MCF 10A (cell line): ENCODE results near the gene GPR156. TPM values are rescaled to one million over a fixed set of nuclear protein-coding genes. Genes with fewer than 3 reads are reported as not detected.
"Not testable (repeated sequence)": the region's sequence is repeated elsewhere in the genome, so short reads cannot be mapped to it uniquely, and the experiment has no call there.

ENCODE experiments used
- BruUV-seq: library from RNA; stranded (reverse); fragments of 400-500 nt; replicated peaks from 2 replicates; lab custom pipeline; 2021; lab: Mats Ljungman, UMichigan
- CTCF ChIA-PET: fragments of 300-600 bp; sonication (Branson Sonifier 250); formaldehyde crosslinking; extraction: SDS; loops from one replicate; lab custom pipeline; 2021; ENCODE audit warnings: antibody characterized with exemption, inconsistent platforms; lab: Yijun Ruan, JAX
- POLR2A ChIA-PET: fragments of 300-600, 350-650 bp; sonication (Branson Sonifier 250); formaldehyde crosslinking; extraction: SDS; loops from one replicate; lab custom pipeline; 2020; ENCODE audit warnings: antibody characterized with exemption, inconsistent platforms; lab: Yijun Ruan, JAX
- DNase-seq: peaks from one replicate; pipeline ENCODE4 v3.0.0-alpha.2; 2018; ENCODE audit not compliant: unreplicated experiment
- H3K27ac Mint-ChIP-seq: one replicate; pipeline ENCODE4 v1.8.0; 2022; ENCODE audit warnings: mild to moderate bottlenecking, low read depth, mixed read lengths; ENCODE audit not compliant: unreplicated experiment
- H3K27me3 Mint-ChIP-seq: one replicate; pipeline ENCODE4 v1.8.0; 2022; ENCODE audit warnings: mixed read lengths; ENCODE audit not compliant: insufficient read depth, unreplicated experiment
- H3K36me3 Mint-ChIP-seq: one replicate; pipeline ENCODE4 v1.8.0; 2022; ENCODE audit warnings: mild to moderate bottlenecking, moderate library complexity, mixed read lengths; ENCODE audit not compliant: insufficient read depth, unreplicated experiment
- H3K4me1 Mint-ChIP-seq: one replicate; pipeline ENCODE4 v1.8.0; 2022; ENCODE audit warnings: mixed read lengths; ENCODE audit not compliant: insufficient read depth, unreplicated experiment
- H3K4me3 Mint-ChIP-seq: one replicate; pipeline ENCODE4 v1.8.0; 2022; ENCODE audit warnings: mild to moderate bottlenecking, moderate library complexity, mixed read lengths; ENCODE audit not compliant: unreplicated experiment
- H3K9me3 Mint-ChIP-seq: one replicate; pipeline ENCODE4 v1.8.0; 2022; ENCODE audit warnings: mixed read lengths; ENCODE audit not compliant: unreplicated experiment
- CTCF ChIP-seq: fragments of 200-600 bp; IDR thresholded peaks from one replicate; pipeline ENCODE4 v1.8.0; 2022; ENCODE audit warnings: antibody characterized with exemption, mild to moderate bottlenecking; ENCODE audit not compliant: unreplicated experiment
- intact Hi-C: fragments of 100-400 bp; cut with micrococcal nuclease; formaldehyde crosslinking; loops from 2 replicates; pipeline ENCODE4 v1.14.1; 2022
- total RNA-seq: library from RNA; stranded (reverse); gene quantifications from 2 replicates; pipeline ENCODE4 v1.2.3, GENCODE V29; 2022

GPR156 gene
- total RNA-seq, 1 experiment from 2014 or later = 0.72 TPM

GRCh38 chr3:120324190-120324589 is 39.2 kb upstream of the GPR156 start:
- DNase-seq = no peak
- no TSS peak for BruUV-seq
- Mint-ChIP-seq H3K4me1 (no peaks in the 10 kb centered on the region), H3K27ac (no peak overlapping the region), H3K4me3 (no peak overlapping the region), H3K27me3 (no peaks in the 10 kb centered on the region), H3K9me3 (peaks cover 7% of the 10 kb centered on the region), H3K36me3 (peaks cover 29% of the 10 kb centered on the region)
- intact Hi-C loops = no loop called here
- POLR2A ChIA-PET = interaction anchor here (0.6 kb wide), 1 partner anchor 146 kb away, joined by 4 read pairs; no protein-coding TSS in a partner anchor
- CTCF ChIA-PET = no interaction called here
- TF ChIP-seq CTCF = no peak

DNA sequence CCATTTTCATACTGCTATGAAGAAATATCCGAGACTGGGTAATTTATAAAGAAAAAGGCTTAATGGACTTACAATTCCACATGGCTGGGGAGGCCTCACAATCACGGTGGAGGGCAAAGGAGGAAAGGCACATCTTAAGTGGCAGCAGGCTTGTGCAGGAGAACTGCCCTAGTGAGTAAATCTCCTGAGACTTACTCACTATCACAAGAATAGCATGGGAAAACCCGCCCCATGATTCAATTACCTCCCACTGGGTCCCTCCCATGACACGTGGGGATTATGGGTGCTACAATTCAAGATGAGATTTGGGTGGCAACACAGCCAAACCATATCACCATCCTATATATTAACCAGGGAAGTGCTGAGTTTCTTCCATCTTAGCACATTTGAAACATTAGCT is 38.7 kb upstream of the GPR156 start:
- H3K27me3 Mint-ChIP-seq, H3K4me3 Mint-ChIP-seq, H3K9me3 Mint-ChIP-seq, DNase-seq, H3K4me1 Mint-ChIP-seq, BruUV-seq, POLR2A ChIA-PET, H3K27ac Mint-ChIP-seq, intact Hi-C loops: not testable (repeated sequence)
- H3K36me3 Mint-ChIP-seq = peaks cover 26% of the 10 kb centered on the region
- CTCF ChIA-PET = interaction anchor here (1.1 kb wide), 1 partner anchor 85 kb away, joined by 4 read pairs; no protein-coding TSS in a partner anchor

- peaks cover 6% of the 10 kb centered on the region for H3K36me3 Mint-ChIP-seq
- peaks cover 5% of the 10 kb centered on the region for H3K4me1 Mint-ChIP-seq
- intact Hi-C loops = no loop called here
- H3K4me3 Mint-ChIP-seq = no peak overlapping the region
- H3K9me3 Mint-ChIP-seq = peaks cover 18% of the 10 kb centered on the region
- H3K27ac Mint-ChIP-seq = no peak overlapping the region
- DNase-seq = no peak
- POLR2A ChIA-PET = no interaction called here
- BruUV-seq = no TSS peak
- no peaks in the 10 kb centered on the region for H3K27me3 Mint-ChIP-seq
- CTCF ChIA-PET = no interaction called here
- TF ChIP-seq CTCF = no peak
Observed at GRCh38 chr3:120311863-120312794, 27.1 kb upstream of the GPR156 start.

DNA sequence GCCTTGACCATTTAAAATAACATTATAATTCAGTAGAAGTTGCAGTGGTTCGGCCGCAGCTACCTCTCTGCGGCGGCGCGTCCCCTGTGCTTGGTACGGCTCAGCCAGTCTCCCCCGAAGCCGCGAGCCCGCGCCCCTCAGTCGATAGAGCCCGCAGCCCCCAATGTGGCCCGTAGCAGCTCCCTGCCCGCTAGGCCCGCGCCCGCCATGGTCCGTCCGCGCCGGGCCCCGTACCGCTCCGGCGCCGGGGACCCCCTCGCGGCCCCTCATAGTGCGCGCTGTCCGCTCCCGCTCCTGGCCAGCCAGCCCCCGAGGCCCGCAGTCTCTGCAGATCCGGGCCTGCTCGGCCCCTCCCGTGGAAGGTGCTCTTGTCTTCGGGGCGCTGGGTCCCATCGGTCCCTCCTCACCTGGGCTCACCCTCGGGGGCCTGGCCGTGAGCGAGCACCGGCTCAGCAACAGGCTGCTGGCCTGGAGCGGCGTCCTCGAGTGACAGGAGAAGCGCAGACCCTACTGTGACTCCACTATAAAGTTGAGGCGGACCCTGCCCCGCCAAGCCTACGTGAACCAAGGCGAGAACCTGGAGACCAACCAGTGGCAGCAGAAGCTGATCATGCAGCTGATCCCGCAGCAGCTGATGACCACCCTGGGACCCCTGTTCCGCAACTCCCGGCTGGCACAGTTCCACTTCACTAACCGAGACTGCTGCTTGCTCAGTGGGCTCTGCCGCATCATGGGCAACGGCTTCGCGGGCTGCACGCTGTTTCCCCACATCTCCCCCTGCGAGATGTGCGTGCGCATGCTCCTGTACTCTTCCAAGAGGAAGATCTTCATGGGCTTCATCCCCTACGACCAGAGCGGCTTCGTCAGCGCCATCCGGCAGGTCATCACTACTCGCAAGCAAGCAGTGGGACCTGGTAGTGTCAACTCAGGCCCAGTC is 21.8 kb upstream of the GPR156 start:
- H3K36me3 Mint-ChIP-seq = no peaks in the 10 kb centered on the region
- no peak for TF ChIP-seq CTCF
- no peaks in the 10 kb centered on the region for H3K27me3 Mint-ChIP-seq
- H3K4me1 Mint-ChIP-seq = peaks cover 5% of the 10 kb centered on the region
- intact Hi-C loops = no loop called here
- no peaks in the 10 kb centered on the region for H3K9me3 Mint-ChIP-seq
- DNase-seq = no peak
- H3K4me3 Mint-ChIP-seq = no peak overlapping the region
- ChIA-PET POLR2A (no interaction called here), CTCF (no interaction called here)
- no TSS peak for BruUV-seq
- H3K27ac Mint-ChIP-seq = no peak overlapping the region
